Ishikawa (cell line): ENCODE results near the gene MSRB3.

Experiments
- CEBPB ChIP-seq: IDR thresholded peaks from 2 replicates; pipeline ENCODE4 v1.6.1; 2012
- CREB1 ChIP-seq: IDR thresholded peaks from 2 replicates; pipeline ENCODE4 v1.6.1; 2012; ENCODE audit warnings: low read depth
- EGR1 ChIP-seq: IDR thresholded peaks from 2 replicates; pipeline ENCODE4 v1.6.1; 2012
- EP300 ChIP-seq: IDR thresholded peaks from 2 replicates; pipeline ENCODE4 v1.6.1; 2012; ENCODE audit warnings: borderline replicate concordance
- FOXM1 ChIP-seq: IDR thresholded peaks from 2 replicates; pipeline ENCODE4 v1.6.1; 2012; ENCODE audit warnings: low read depth, borderline replicate concordance
- MAX ChIP-seq: IDR thresholded peaks from 2 replicates; pipeline ENCODE4 v1.6.1; 2012
- NFIC ChIP-seq: IDR thresholded peaks from 2 replicates; pipeline ENCODE4 v1.6.1; 2012
- RAD21 ChIP-seq: IDR thresholded peaks from 2 replicates; pipeline ENCODE4 v1.6.1; 2012; ENCODE audit warnings: low read depth
- REST ChIP-seq: IDR thresholded peaks from 2 replicates; pipeline ENCODE4 v1.6.1; 2012; ENCODE audit warnings: low read depth, mild to moderate bottlenecking
- TAF1 ChIP-seq: IDR thresholded peaks from 2 replicates; pipeline ENCODE4 v1.6.1; 2012; ENCODE audit warnings: low read depth, mild to moderate bottlenecking
- TCF12 ChIP-seq: IDR thresholded peaks from 2 replicates; pipeline ENCODE4 v1.6.1; 2012; ENCODE audit warnings: low read depth
- TEAD4 ChIP-seq: IDR thresholded peaks from 2 replicates; pipeline ENCODE4 v1.6.1; 2012
- USF1 ChIP-seq: IDR thresholded peaks from 2 replicates; pipeline ENCODE4 v1.6.1; 2012
- YY1 ChIP-seq: IDR thresholded peaks from 2 replicates; pipeline ENCODE4 v1.6.1; 2012; ENCODE audit warnings: low read depth
- ZBTB7A ChIP-seq: IDR thresholded peaks from 2 replicates; pipeline ENCODE4 v1.6.1; 2012; ENCODE audit warnings: low read depth

Gene MSRB3

GRCh38 chr12:65463611-65464010 lies 185.1 kb downstream of the MSRB3 start:
- TF ChIP-seq TEAD4 (no peak), USF1 (no peak), NFIC (no peak), RAD21 (no peak), ZBTB7A (no peak), CEBPB (no peak), YY1 (no peak), TCF12 (no peak), REST (no peak), EGR1 (no peak)

- TF ChIP-seq NFIC (peak; percentile 85), EP300 (peak; percentile 41; the same call in 1 of the 2 replicates), RAD21 (peak; percentile 17; the same call in 1 of the 2 replicates), CREB1 (no peak), TEAD4 (peak; percentile 56; the same call in 1 of the 2 replicates)
Measured at GRCh38 chr12:65464930-65465329, 186.4 kb downstream of the MSRB3 start.

GRCh38 chr12:65465766-65466547 lies 187.5 kb downstream of the MSRB3 start:
- TF ChIP-seq ZBTB7A (no peak), TCF12 (peak; percentile 65; the same call in 1 of the 2 replicates), CEBPB (0 out of 2 replicates have a peak, but pooled peaks have one; percentile 20), TEAD4 (peak; percentile 83), EP300 (peak; percentile 86), RAD21 (peak; percentile 11; the same call in 1 of the 2 replicates), NFIC (peak; percentile 68), CREB1 (no peak), TAF1 (no peak), FOXM1 (peak; percentile 78; the same call in 1 of the 2 replicates)

GRCh38 chr12:65466911-65467310 lies 188.4 kb downstream of the MSRB3 start:
- TF ChIP-seq TAF1 (no peak), CEBPB (no peak), FOXM1 (no peak), RAD21 (no peak), NFIC (no peak), EP300 (no peak), YY1 (no peak), EGR1 (no peak), USF1 (no peak), ZBTB7A (no peak), TCF12 (no peak), TEAD4 (no peak), CREB1 (no peak)

- no peak for TF ChIP-seq ZBTB7A
- no peak for TF ChIP-seq RAD21
- TF ChIP-seq FOXM1, result no peak
- no peak for TF ChIP-seq EGR1
- TF ChIP-seq USF1, result no peak
- TF ChIP-seq CEBPB, result no peak
- no peak for TF ChIP-seq TEAD4
- no peak for TF ChIP-seq NFIC
- TF ChIP-seq TAF1, result no peak
- TF ChIP-seq CREB1, result no peak
- no peak for TF ChIP-seq YY1
Measured at GRCh38 chr12:65470256-65470655, 191.8 kb downstream of the MSRB3 start.

GRCh38 chr12:65472079-65472478 lies 193.6 kb downstream of the MSRB3 start:
- TF ChIP-seq NFIC, result no peak
- TF ChIP-seq EP300, result no peak
- TF ChIP-seq RAD21, result no peak
- TF ChIP-seq TCF12, result no peak
- no peak for TF ChIP-seq MAX
- no peak for TF ChIP-seq EGR1
- TF ChIP-seq USF1, result no peak
- no peak for TF ChIP-seq FOXM1
- no peak for TF ChIP-seq TAF1
- no peak for TF ChIP-seq CREB1
- TF ChIP-seq YY1, result no peak
- TF ChIP-seq REST, result no peak
- no peak for TF ChIP-seq CEBPB
- TF ChIP-seq ZBTB7A, result no peak
- TF ChIP-seq TEAD4, result no peak
